HepG2 (cell line): ENCODE data around the gene NEAT1. TPM values are rescaled to one million over a fixed set of nuclear protein-coding genes. Genes with fewer than 3 reads are reported as not detected.

ENCODE experiments used
- BRF2 ChIP-seq: sonication (generic); formaldehyde crosslinking; IDR thresholded peaks from 2 replicates; pipeline ENCODE4 v1.8.1; 2022; ENCODE audit warnings: mild to moderate bottlenecking, missing genetic modification reagents
- CERS6 ChIP-seq: sonication (generic); formaldehyde crosslinking; IDR thresholded peaks from 2 replicates; pipeline ENCODE4 v1.5.0; 2020; ENCODE audit warnings: missing genetic modification reagents
- FOXJ3 ChIP-seq: sonication (generic); formaldehyde crosslinking; IDR thresholded peaks from 2 replicates; pipeline ENCODE4 v1.4.0; 2020; ENCODE audit warnings: missing genetic modification reagents, mild to moderate bottlenecking, borderline replicate concordance
- FOXK2 ChIP-seq: fragments of 450-650 bp; IDR thresholded peaks from 2 replicates; pipeline ENCODE4 v1.6.1; 2016
- GMEB1 ChIP-seq: sonication (generic); formaldehyde crosslinking; IDR thresholded peaks from 2 replicates; pipeline ENCODE4 v1.5.1; 2020; ENCODE audit warnings: missing genetic modification reagents, mild to moderate bottlenecking, borderline replicate concordance
- HMG20B ChIP-seq: conservative IDR thresholded peaks from 2 replicates; pipeline ENCODE4 v1.6.1; 2016; ENCODE audit warnings: missing genetic modification reagents, missing compliant biosample characterization
- MIER3 ChIP-seq: IDR thresholded peaks from 2 replicates; pipeline ENCODE4 v1.6.1; 2016; ENCODE audit warnings: missing compliant biosample characterization, borderline replicate concordance
- MLX ChIP-seq: IDR thresholded peaks from 2 replicates; pipeline ENCODE4 v1.6.1; 2016
- MXI1 ChIP-seq: IDR thresholded peaks from 3 replicates; pipeline ENCODE4 v1.6.1; 2012; ENCODE audit warnings: low read depth, low read length, inconsistent platforms, borderline replicate concordance
- NCOR1 ChIP-seq: fragments of 200-600 bp; sonication (generic); IDR thresholded peaks from 2 replicates; pipeline ENCODE4 v1.7.0; 2017; ENCODE audit warnings: antibody characterized with exemption, low read length, borderline replicate concordance
- PAWR ChIP-seq: sonication (generic); formaldehyde crosslinking; IDR thresholded peaks from 2 replicates; pipeline ENCODE4 v1.4.0; 2020; ENCODE audit warnings: missing genetic modification reagents, mild to moderate bottlenecking, borderline replicate concordance
- STAG1 ChIP-seq: sonication (generic); formaldehyde crosslinking; IDR thresholded peaks from 2 replicates; pipeline ENCODE4 v1.4.0; 2020; ENCODE audit warnings: missing genetic modification reagents
- TOE1 ChIP-seq: sonication (generic); formaldehyde crosslinking; IDR thresholded peaks from 2 replicates; pipeline ENCODE4 v1.4.0; 2020; ENCODE audit warnings: mild to moderate bottlenecking, missing genetic modification reagents
- ZBTB20 ChIP-seq: sonication (generic); formaldehyde crosslinking; IDR thresholded peaks from 2 replicates; pipeline ENCODE4 v1.8.1; 2023; ENCODE audit warnings: missing genetic modification reagents, low read depth, mild to moderate bottlenecking, borderline replicate concordance
- ZFY ChIP-seq: sonication (generic); formaldehyde crosslinking; IDR thresholded peaks from 2 replicates; pipeline ENCODE4 v1.4.0; 2020; ENCODE audit warnings: missing genetic modification reagents
- ZNF546 ChIP-seq: sonication (generic); formaldehyde crosslinking; conservative IDR thresholded peaks from 2 replicates; pipeline ENCODE4 v1.8.1; 2023; ENCODE audit warnings: mild to moderate bottlenecking, missing genetic modification reagents
- ZNF547 ChIP-seq: sonication (generic); formaldehyde crosslinking; IDR thresholded peaks from 2 replicates; pipeline ENCODE4 v1.5.1; 2020; ENCODE audit warnings: mild to moderate bottlenecking, missing genetic modification reagents
- ZNF672 ChIP-seq: sonication (generic); formaldehyde crosslinking; IDR thresholded peaks from 2 replicates; pipeline ENCODE4 v1.8.1; 2022; ENCODE audit warnings: missing genetic modification reagents
- ZNF703 ChIP-seq: sonication (generic); formaldehyde crosslinking; IDR thresholded peaks from 2 replicates; pipeline ENCODE4 v1.5.1; 2020; ENCODE audit warnings: missing genetic modification reagents, mild to moderate bottlenecking, moderate library complexity, borderline replicate concordance
- ZNF780A ChIP-seq: sonication (generic); formaldehyde crosslinking; IDR thresholded peaks from 2 replicates; pipeline ENCODE4 v1.8.0; 2022; ENCODE audit warnings: mild to moderate bottlenecking, missing genetic modification reagents, moderate library complexity
- polyA plus RNA-seq, 8 experiments: library from polyadenylated mRNA; depleted of rRNA in 3 of 8; stranded (reverse) in 7 of 8; unstranded in 1 of 8; fragments of >200 nt; fragmentation: Illumina TruSeq in 4 of 8; extraction: Trizol in 4 of 8; gene quantifications; 2 replicates each; pipeline versions ENCODE4 v1.2.1 to v1.2.3, GENCODE V29; 2011 to 2016; ENCODE audit warnings: low read depth in 4 of 8, missing spikeins in 1 of 8, mixed read lengths in 1 of 8; ENCODE audit not compliant: insufficient read depth in 1 of 8
- total RNA-seq, 5 experiments: library from RNA; depleted of rRNA; stranded (reverse); fragments of >200 nt; fragmentation: Illumina TruSeq; extraction: Trizol; gene quantifications; 2 replicates each; pipeline ENCODE4 v1.2.3, GENCODE V29; 2016; ENCODE audit warnings: low read depth in 1 of 5
- TF ChIP-seq, protein P1 (sequence below): sonication (generic); formaldehyde crosslinking; IDR thresholded peaks from 2 replicates; pipeline ENCODE4 v1.4.0; 2020; ENCODE audit warnings: missing genetic modification reagents, mild to moderate bottlenecking, borderline replicate concordance
- TF ChIP-seq, protein P2 (sequence below): IDR thresholded peaks from 2 replicates; pipeline ENCODE4 v1.6.1; 2016

The NEAT1 gene
- total and polyA plus RNA-seq, 2 of the 13 experiments (the other 11 are each of a cell fraction or from before 2014, with no cell fraction given): 20.5 to 41.2 TPM

DNA sequence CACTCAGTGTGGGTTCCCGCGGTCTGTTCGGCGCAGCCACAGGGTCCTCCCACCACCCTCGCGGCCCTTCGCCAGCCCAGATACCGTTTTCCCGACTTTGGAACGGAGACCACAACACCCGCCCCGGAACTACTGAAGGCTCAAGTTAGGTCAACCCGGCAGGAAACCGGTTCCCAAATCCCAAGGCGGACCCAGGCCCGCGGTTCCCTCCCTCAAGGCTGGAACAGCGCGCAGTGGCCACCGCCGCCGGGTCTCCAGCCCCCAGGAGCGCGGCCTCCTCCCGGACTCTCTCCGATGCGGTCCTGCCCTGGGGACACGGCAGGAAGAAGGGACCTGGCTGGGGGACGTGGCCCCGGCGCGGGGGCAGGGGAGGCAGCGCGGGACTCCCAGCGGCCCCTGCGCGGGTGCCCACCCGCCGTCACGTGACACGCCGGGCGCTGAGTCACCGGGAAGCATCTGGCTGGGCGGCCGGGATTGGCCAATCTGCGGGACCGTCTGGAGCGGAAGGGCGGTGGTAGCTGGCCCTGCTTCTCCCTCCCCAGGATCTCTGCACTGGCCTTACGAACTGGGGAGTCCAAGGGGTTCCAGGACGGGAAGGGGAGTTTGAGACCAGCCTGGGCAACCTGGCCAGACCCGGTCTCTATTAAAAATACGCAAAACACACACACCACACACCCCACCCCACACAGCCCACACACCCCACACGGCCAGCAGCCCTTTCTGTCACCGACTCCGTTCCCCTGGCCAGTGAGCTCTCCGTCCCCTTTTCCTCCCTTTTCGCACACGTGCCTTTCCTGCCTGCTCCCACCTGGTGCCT is 54.8 kb downstream of the NEAT1 start (continued):
- TF ChIP-seq, protein P1, sequence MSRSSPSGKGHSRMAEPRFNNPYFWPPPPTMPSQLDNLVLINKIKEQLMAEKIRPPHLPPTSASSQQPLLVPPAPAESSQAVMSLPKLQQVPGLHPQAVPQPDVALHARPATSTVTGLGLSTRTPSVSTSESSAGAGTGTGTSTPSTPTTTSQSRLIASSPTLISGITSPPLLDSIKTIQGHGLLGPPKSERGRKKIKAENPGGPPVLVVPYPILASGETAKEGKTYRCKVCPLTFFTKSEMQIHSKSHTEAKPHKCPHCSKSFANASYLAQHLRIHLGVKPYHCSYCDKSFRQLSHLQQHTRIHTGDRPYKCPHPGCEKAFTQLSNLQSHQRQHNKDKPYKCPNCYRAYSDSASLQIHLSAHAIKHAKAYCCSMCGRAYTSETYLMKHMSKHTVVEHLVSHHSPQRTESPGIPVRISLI (CRISPR knock-in tag): peak; percentile 34; the same call in 1 of the 2 replicates
- TF ChIP-seq ZBTB20 (CRISPR knock-in tag) (no peak), FOXK2 (no peak), MLX (CRISPR knock-in tag) (peak; percentile 75), TOE1 (CRISPR knock-in tag) (no peak), ZNF703 (CRISPR knock-in tag) (peak; percentile 46; the same call in 1 of the 2 replicates), MXI1 (peak; percentile 87; the same call in 2 of the 3 replicates), ZFY (CRISPR knock-in tag) (peak; percentile 86), HMG20B (CRISPR knock-in tag) (0 out of 2 replicates have a peak, but pooled peaks have one; percentile 55), NCOR1 (peak; percentile 41), ZNF780A (no peak), ZNF547 (CRISPR knock-in tag) (peak; percentile 76), PAWR (CRISPR knock-in tag) (no peak; the same call in 1 of the 2 replicates), ZNF546 (CRISPR knock-in tag) (no peak), MIER3 (peak; percentile 20; the same call in 1 of the 2 replicates), STAG1 (CRISPR knock-in tag) (0 out of 2 replicates have a peak, but pooled peaks have one; percentile 15), GMEB1 (CRISPR knock-in tag) (peak; percentile 79), ZNF672 (peak; percentile 14; the same call in 1 of the 2 replicates), FOXJ3 (no peak), BRF2 (CRISPR knock-in tag) (peak; percentile 82; the same call in 1 of the 2 replicates), CERS6 (CRISPR knock-in tag) (no peak)
- TF ChIP-seq, protein P2, sequence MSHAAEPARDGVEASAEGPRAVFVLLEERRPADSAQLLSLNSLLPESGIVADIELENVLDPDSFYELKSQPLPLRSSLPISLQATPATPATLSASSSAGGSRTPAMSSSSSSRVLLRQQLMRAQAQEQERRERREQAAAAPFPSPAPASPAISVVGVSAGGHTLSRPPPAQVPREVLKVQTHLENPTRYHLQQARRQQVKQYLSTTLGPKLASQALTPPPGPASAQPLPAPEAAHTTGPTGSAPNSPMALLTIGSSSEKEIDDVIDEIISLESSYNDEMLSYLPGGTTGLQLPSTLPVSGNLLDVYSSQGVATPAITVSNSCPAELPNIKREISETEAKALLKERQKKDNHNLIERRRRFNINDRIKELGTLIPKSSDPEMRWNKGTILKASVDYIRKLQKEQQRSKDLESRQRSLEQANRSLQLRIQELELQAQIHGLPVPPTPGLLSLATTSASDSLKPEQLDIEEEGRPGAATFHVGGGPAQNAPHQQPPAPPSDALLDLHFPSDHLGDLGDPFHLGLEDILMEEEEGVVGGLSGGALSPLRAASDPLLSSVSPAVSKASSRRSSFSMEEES (CRISPR knock-in tag): peak; percentile 86
